Stomach (tissue), 9 donors: ENCODE measurements around the gene ATP2A3. TPM values are rescaled to one million over a fixed set of nuclear protein-coding genes. Genes with fewer than 3 reads are reported as not detected.

Source experiments
- DNase-seq, 2 donors: peaks; one replicate each; pipeline versions ENCODE4 v3.0.0 to v3.0.0-alpha.2; 2013 to 2019
- H3K27ac ChIP-seq, 5 donors: fragments of 200-600 bp in 4 of 5; sonication (generic) in 4 of 5; one replicate each; pipeline ENCODE4 v1.5.1; 2013 to 2019; ENCODE audit warnings: mild to moderate bottlenecking in 1 of 5, moderate library complexity in 1 of 5
- H3K27me3 ChIP-seq, 3 donors: fragments of 200-600 bp; sonication (generic); one replicate each; pipeline ENCODE4 v1.5.1; 2017 to 2019; ENCODE audit warnings: mixed run types in 1 of 3
- H3K36me3 ChIP-seq, 4 donors: fragments of 200-600 bp; sonication (generic); 1 replicate in 3 of 4; 2 replicates in 1 of 4; pipeline ENCODE4 v1.5.1; 2016 to 2019
- H3K4me1 ChIP-seq, 4 donors: fragments of 200-600 bp; sonication (generic); one replicate each; pipeline ENCODE4 v1.5.1; 2016 to 2019
- H3K4me3 ChIP-seq, 4 donors: fragments of 200-600 bp; sonication (generic) in 3 of 4; one replicate each; pipeline ENCODE4 v1.5.1; 2016 to 2019; ENCODE audit warnings: mild to moderate bottlenecking in 1 of 4
- H3K9me3 ChIP-seq, 4 donors: fragments of 200-600 bp; sonication (generic); one replicate each; pipeline ENCODE4 v1.5.1; 2016 to 2019
- CTCF ChIP-seq, 7 experiments: fragments of 450-650 bp in 4 of 7; fragments of 200-600 bp in 3 of 7; sonication (generic) in 3 of 7; IDR thresholded peaks; one replicate each; pipeline ENCODE4 v1.5.1; 2016 to 2019; ENCODE audit warnings: antibody characterized with exemption in 7 of 7, control low read depth in 2 of 7, mild to moderate bottlenecking in 1 of 7
- EP300 ChIP-seq: sonication (generic); formaldehyde crosslinking; IDR thresholded peaks from one replicate; pipeline ENCODE4 v1.6.1; 2017; ENCODE audit warnings: antibody characterized with exemption
- POLR2A ChIP-seq, 4 donors: fragments of 450-650 bp; IDR thresholded peaks; one replicate each; pipeline ENCODE4 v1.6.1; 2016; ENCODE audit warnings: antibody characterized with exemption in 4 of 4, control low read depth in 2 of 4, mild to moderate bottlenecking in 1 of 4, moderate library complexity in 1 of 4
- POLR2AphosphoS5 ChIP-seq, 3 donors: sonication (generic); formaldehyde crosslinking; IDR thresholded peaks; one replicate each; pipeline ENCODE4 v1.6.1; 2016; ENCODE audit warnings: antibody characterized with exemption in 3 of 3
- WGBS, 5 donors: extraction: QIAGEN DNeasy Blood & Tissue Kit in 3 of 5; methylation state at CpG; one replicate each; pipeline versions ENCODE4 v1.1.5 to v1.1.7; 2013 to 2018; 5-methylcytosine and 5-hydroxymethylcytosine counted together
- intact Hi-C: fragments of 100-400 bp; cut with DNase I; formaldehyde crosslinking; loops from one replicate; pipeline ENCODE4 v1.15.1; 2023; ENCODE audit warnings: low total_unique reads
- polyA plus RNA-seq, 3 donors: library from polyadenylated mRNA; stranded (reverse); fragments of 200-250 nt; gene quantifications; one replicate each; pipeline ENCODE4 v1.2.3, GENCODE V29; 2013
- total RNA-seq, 5 donors: library from RNA; depleted of rRNA; stranded (reverse); fragments of >200 nt; gene quantifications; one replicate each; pipeline versions ENCODE4 v1.1.0 to v1.2.3, GENCODE V29; 2014 to 2016
- donor health status: healthy with polysubstance abuse.
- donor health status: Bipolar disorder and iron deficiency.
- donor health status: healthy.

Gene ATP2A3
- total and polyA plus RNA-seq, 8 donors = 10.4 to 1,069 (median 64.1) TPM

- no peaks in the 10 kb centered on the region for H3K27me3 ChIP-seq
- intact Hi-C loops = loop anchor here (5.0 kb wide), 1 partner anchor 71 kb away; no protein-coding TSS in a partner anchor
- peak overlapping the region in 1 of 5 donors; percentile 10 for H3K27ac ChIP-seq
- no peak overlapping the region for H3K4me3 ChIP-seq
- peaks cover 59 to 85% (median 83%) of the 10 kb centered on the region in 4 donors for H3K36me3 ChIP-seq
- WGBS, 5 donors = 83 to 89% (median 86%) methylated on average over 24 to 26 of the region's 26 CpGs
- peak in 1 of 2 donors; percentile 51 for DNase-seq
- H3K4me1 ChIP-seq = peaks cover 5 to 48% (median 32%) of the 10 kb centered on the region in 4 donors
- no peak for TF ChIP-seq POLR2A (IDR thresholded peaks at IDR 0.05)
- TF ChIP-seq EP300 = no peak
- no peak for TF ChIP-seq CTCF (IDR thresholded peaks at IDR 0.05)
- no peak for TF ChIP-seq POLR2AphosphoS5 (IDR thresholded peaks at IDR 0.05)
- H3K9me3 ChIP-seq = no peaks in the 10 kb centered on the region
These were observed 44.4 kb upstream of the ATP2A3 start for GRCh38 chr17:4008441-4009185.

GRCh38 chr17:4008082-4008435, 43.8 kb upstream of the ATP2A3 start:
- intact Hi-C loops = loop anchor here (5.0 kb wide), 1 partner anchor 71 kb away; no protein-coding TSS in a partner anchor

GRCh38 chr17:4007346-4008081, 43.3 kb upstream of the ATP2A3 start:
- DNase-seq = no peak

More at GRCh38 chr17:4008082-4008435, 43.8 kb upstream of the ATP2A3 start:
- Histone ChIP-seq H3K9me3 (no peaks in the 10 kb centered on the region), H3K27me3 (no peaks in the 10 kb centered on the region), H3K36me3 (peaks cover 55 to 80% (median 77%) of the 10 kb centered on the region in 4 donors), H3K4me1 (peaks cover 10 to 54% (median 38%) of the 10 kb centered on the region in 4 donors), H3K4me3 (no peak overlapping the region), H3K27ac (peak overlapping the region in 1 of 5 donors; percentile 58)
- TF ChIP-seq EP300 = no peak
- TF ChIP-seq POLR2AphosphoS5 (IDR thresholded peaks at IDR 0.05) = no peak
- TF ChIP-seq CTCF (IDR thresholded peaks at IDR 0.05) = no peak
- no peak for TF ChIP-seq POLR2A (IDR thresholded peaks at IDR 0.05)
- WGBS, 5 donors = 63 to 79% (median 74%) methylated on average over 6 of the region's 6 CpGs
- DNase-seq = no peak

GRCh38 chr17:4006745-4007211, 42.5 kb upstream of the ATP2A3 start:
- DNase-seq = peak; percentile 47 to 73
- intact Hi-C loops = loop anchor here (5.0 kb wide), 1 partner anchor 69 kb away; no protein-coding TSS in a partner anchor
- Histone ChIP-seq H3K27ac (peak overlapping the region in 3 of 5 donors; percentile 16 to 58 (median 35)), H3K9me3 (no peaks in the 10 kb centered on the region), H3K4me1 (peaks cover 20 to 66% (median 47%) of the 10 kb centered on the region in 4 donors), H3K27me3 (no peaks in the 10 kb centered on the region), H3K36me3 (peaks cover 46 to 67% (median 65%) of the 10 kb centered on the region in 4 donors), H3K4me3 (no peak overlapping the region)
- TF ChIP-seq POLR2A (IDR thresholded peaks at IDR 0.05) (no peak), EP300 (no peak), CTCF (IDR thresholded peaks at IDR 0.05) (peak in 2 of 7 experiments; percentile 9 to 10), POLR2AphosphoS5 (IDR thresholded peaks at IDR 0.05) (peak in 1 of 3 donors; percentile 8)
- WGBS, 5 donors = 36 to 72% (median 52%) methylated on average over 8 of the region's 8 CpGs

More at GRCh38 chr17:4007346-4008081, 43.3 kb upstream of the ATP2A3 start:
- no peak for TF ChIP-seq EP300
- Histone ChIP-seq H3K36me3 (peaks cover 54 to 74% (median 72%) of the 10 kb centered on the region in 4 donors), H3K9me3 (no peaks in the 10 kb centered on the region), H3K4me1 (peaks cover 16 to 58% (median 42%) of the 10 kb centered on the region in 4 donors), H3K4me3 (no peak overlapping the region), H3K27ac (peak overlapping the region in 3 of 5 donors; percentile 10 to 58 (median 16)), H3K27me3 (no peaks in the 10 kb centered on the region)
- 85 to 92% (median 88%) methylated on average over 27 of the region's 27 CpGs for WGBS, 5 donors
- intact Hi-C loops = loop anchor here (5.0 kb wide), 1 partner anchor 70 kb away; no protein-coding TSS in a partner anchor
